Measurements from ENCODE around the gene ABTB1. TPM values are rescaled to one million over a fixed set of nuclear protein-coding genes. Genes with fewer than 3 reads are reported as not detected.

ABTB1 gene
- total and polyA plus RNA-seq, 2 of the 13 experiments (the other 11 are each of a cell fraction or from before 2014, with no cell fraction given), result 0.42 to 14.5 TPM

DNA sequence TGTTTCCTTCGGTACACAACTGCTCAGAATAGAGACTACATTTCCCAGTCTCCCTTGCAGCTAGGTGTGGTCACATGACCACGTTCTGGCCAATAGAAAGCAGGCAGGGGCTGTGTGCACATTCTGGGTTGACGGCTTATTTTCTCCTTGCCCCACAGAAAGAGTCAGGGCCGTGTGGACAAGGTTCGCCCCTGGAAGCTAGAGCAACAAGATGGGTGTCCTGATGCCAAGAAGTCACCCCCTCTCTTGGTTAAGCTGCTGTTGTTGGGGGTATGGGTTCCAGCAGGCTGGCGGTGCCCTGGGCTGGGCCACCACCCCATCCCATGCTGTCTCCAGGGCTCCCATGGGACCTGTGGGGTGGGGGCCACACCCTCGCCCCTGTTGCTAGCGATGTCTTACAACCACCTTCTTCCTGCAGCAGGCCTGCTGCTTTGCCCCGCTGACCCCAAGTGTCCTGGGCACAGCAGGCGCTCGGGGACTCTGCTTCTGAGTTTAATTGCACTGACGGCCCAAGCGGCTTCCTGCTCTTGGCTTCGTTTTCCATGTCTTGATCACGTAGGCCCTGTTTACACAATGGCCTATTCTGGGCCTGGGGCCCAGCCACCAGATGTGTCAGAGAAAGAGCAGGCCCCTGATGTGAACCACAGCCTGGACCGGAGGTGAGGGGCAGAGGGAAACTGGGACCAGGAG lies 24.9 kb downstream of the ABTB1 start (continued):
- TF ChIP-seq, protein P1, sequence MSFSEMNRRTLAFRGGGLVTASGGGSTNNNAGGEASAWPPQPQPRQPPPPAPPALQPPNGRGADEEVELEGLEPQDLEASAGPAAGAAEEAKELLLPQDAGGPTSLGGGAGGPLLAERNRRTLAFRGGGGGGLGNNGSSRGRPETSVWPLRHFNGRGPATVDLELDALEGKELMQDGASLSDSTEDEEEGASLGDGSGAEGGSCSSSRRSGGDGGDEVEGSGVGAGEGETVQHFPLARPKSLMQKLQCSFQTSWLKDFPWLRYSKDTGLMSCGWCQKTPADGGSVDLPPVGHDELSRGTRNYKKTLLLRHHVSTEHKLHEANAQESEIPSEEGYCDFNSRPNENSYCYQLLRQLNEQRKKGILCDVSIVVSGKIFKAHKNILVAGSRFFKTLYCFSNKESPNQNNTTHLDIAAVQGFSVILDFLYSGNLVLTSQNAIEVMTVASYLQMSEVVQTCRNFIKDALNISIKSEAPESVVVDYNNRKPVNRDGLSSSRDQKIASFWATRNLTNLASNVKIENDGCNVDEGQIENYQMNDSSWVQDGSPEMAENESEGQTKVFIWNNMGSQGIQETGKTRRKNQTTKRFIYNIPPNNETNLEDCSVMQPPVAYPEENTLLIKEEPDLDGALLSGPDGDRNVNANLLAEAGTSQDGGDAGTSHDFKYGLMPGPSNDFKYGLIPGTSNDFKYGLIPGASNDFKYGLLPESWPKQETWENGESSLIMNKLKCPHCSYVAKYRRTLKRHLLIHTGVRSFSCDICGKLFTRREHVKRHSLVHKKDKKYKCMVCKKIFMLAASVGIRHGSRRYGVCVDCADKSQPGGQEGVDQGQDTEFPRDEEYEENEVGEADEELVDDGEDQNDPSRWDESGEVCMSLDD (CRISPR knock-in tag; IDR thresholded peaks at IDR 0.05; ENCODE audit: borderline replicate concordance), result no peak
- no peak for TF ChIP-seq ZNF224 (CRISPR knock-in tag; IDR thresholded peaks at IDR 0.05)
- no peak for TF ChIP-seq SALL1 (CRISPR knock-in tag; IDR thresholded peaks at IDR 0.05)
- TF ChIP-seq ZNF143 (CRISPR knock-in tag; IDR thresholded peaks at IDR 0.05), result peak; percentile 93
- no peak for TF ChIP-seq GTF3A (CRISPR knock-in tag; conservative IDR thresholded peaks at IDR 0.05)
- TF ChIP-seq NRL (CRISPR knock-in tag; IDR thresholded peaks at IDR 0.05; ENCODE audit: borderline replicate concordance), result no peak
- no peak for TF ChIP-seq TGIF2 (CRISPR knock-in tag; IDR thresholded peaks at IDR 0.05)
- TF ChIP-seq, protein P2, sequence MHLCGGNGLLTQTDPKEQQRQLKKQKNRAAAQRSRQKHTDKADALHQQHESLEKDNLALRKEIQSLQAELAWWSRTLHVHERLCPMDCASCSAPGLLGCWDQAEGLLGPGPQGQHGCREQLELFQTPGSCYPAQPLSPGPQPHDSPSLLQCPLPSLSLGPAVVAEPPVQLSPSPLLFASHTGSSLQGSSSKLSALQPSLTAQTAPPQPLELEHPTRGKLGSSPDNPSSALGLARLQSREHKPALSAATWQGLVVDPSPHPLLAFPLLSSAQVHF (CRISPR knock-in tag; IDR thresholded peaks at IDR 0.05), result no peak
- TF ChIP-seq, protein P3, sequence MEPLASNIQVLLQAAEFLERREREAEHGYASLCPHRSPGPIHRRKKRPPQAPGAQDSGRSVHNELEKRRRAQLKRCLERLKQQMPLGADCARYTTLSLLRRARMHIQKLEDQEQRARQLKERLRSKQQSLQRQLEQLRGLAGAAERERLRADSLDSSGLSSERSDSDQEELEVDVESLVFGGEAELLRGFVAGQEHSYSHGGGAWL (CRISPR knock-in tag; IDR thresholded peaks at IDR 0.05), result no peak
- no peak for TF ChIP-seq RARG (CRISPR knock-in tag; IDR thresholded peaks at IDR 0.05; ENCODE audit: low read depth)
- TF ChIP-seq GTF2F1 (IDR thresholded peaks at IDR 0.05; ENCODE audit: low read length), result no peak
- TF ChIP-seq SUZ12 (IDR thresholded peaks at IDR 0.05; ENCODE audit: low read depth, low read length), result peak; percentile 52; the same call in 1 of the 2 replicates
- TF ChIP-seq ZSCAN12 (CRISPR knock-in tag; IDR thresholded peaks at IDR 0.05), result no peak
- TF ChIP-seq HOXA7 (CRISPR knock-in tag; IDR thresholded peaks at IDR 0.05), result no peak
- TF ChIP-seq ZNF530 (CRISPR knock-in tag; IDR thresholded peaks at IDR 0.05; ENCODE audit: low read depth), result no peak
- TF ChIP-seq, protein P4, sequence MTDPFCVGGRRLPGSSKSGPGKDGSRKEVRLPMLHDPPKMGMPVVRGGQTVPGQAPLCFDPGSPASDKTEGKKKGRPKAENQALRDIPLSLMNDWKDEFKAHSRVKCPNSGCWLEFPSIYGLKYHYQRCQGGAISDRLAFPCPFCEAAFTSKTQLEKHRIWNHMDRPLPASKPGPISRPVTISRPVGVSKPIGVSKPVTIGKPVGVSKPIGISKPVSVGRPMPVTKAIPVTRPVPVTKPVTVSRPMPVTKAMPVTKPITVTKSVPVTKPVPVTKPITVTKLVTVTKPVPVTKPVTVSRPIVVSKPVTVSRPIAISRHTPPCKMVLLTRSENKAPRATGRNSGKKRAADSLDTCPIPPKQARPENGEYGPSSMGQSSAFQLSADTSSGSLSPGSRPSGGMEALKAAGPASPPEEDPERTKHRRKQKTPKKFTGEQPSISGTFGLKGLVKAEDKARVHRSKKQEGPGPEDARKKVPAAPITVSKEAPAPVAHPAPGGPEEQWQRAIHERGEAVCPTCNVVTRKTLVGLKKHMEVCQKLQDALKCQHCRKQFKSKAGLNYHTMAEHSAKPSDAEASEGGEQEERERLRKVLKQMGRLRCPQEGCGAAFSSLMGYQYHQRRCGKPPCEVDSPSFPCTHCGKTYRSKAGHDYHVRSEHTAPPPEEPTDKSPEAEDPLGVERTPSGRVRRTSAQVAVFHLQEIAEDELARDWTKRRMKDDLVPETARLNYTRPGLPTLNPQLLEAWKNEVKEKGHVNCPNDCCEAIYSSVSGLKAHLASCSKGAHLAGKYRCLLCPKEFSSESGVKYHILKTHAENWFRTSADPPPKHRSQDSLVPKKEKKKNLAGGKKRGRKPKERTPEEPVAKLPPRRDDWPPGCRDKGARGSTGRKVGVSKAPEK (CRISPR knock-in tag; IDR thresholded peaks at IDR 0.05; ENCODE audit: borderline replicate concordance), result no peak
- no peak for TF ChIP-seq ZNF746 (CRISPR knock-in tag; IDR thresholded peaks at IDR 0.05)
- no peak for TF ChIP-seq ZNF570 (CRISPR knock-in tag; IDR thresholded peaks at IDR 0.05; ENCODE audit: borderline replicate concordance)

Data from HepG2 (cell line).